Measurements from ENCODE around the gene SPDEF. TPM values are rescaled to one million over a fixed set of nuclear protein-coding genes. Genes with fewer than 3 reads are reported as not detected.

The SPDEF gene
- total RNA-seq, 4 donors from 2014 or later = 9.0 to 57.3 (median 31.5) TPM

DNA sequence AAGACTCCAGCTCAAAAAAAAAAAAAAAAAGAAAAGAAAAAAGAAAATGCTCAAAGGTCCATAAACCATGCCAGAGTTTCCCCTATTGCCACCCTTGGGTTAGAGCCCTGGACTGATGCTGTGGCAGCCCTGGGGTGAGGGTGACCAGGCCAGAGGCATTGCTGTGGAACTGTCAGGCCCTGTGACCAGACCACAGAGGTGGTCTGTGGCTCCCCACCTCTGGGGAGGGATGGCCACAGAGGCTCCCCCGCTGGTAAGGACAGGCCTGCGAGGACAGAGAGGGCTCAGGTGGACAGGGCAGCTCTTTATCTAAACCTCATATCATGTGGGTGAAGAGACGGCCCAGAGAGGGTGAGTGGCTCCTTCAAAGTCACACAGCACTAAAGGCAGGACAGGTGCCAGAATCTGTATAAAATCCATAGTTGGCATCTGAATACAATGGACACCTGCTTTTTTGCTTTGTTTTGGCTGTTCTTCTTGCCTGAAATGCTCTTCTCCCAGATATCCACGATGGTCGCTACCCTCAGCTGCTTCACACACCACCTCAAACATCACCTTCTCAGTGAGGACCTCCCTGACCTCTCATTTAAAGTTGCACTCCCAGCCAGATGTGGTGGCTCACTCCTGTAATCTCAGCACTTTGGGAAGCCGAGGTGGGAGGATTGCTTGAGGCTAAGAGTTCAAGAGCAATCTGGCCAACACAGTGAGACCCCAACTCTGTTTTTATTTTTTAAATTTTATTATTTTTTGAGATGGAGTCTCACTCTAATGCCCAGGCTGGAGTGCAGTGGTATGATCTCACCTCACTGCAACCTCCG, 22.5 kb upstream of the SPDEF start:
- TF ChIP-seq POLR2AphosphoS5 (IDR thresholded peaks at IDR 0.05) = no peak
- no peak for TF ChIP-seq POLR2A (IDR thresholded peaks at IDR 0.05)
- TF ChIP-seq CTCF (IDR thresholded peaks at IDR 0.05) = no peak
- no peak for TF ChIP-seq EP300 (IDR thresholded peaks at IDR 0.05; ENCODE audit: low read depth)
- Histone ChIP-seq H3K4me1 (peaks cover 0 to under 1% (median 0%) of the 10 kb centered on the region in 4 donors), H3K4me3 (no peak overlapping the region), H3K27ac (no peak overlapping the region), H3K9me3 (no peaks in the 10 kb centered on the region), H3K27me3 (no peaks in the 10 kb centered on the region), H3K36me3 (no peaks in the 10 kb centered on the region)
- in situ Hi-C loops (cut with MboI; ENCODE audit: low pct_ligation_motif_present in 1 of 4, low pct_unique_long_range_greater_than_20kb in 1 of 4, low sequenced_read_pairs in 3 of 4) (no loop called here), intact Hi-C loops (cut with DNase I; ENCODE audit: low total_unique reads) (no loop called here)
- 86% methylated on average over 7 of the region's 7 CpGs; no CpG with 5 or more reads in 1 of the 2 donors for WGBS, 2 donors (ENCODE audit: low coverage in 1 of 2)
- DNase-seq = no peak

GRCh38 chr6:34576286-34576955, 20.3 kb upstream of the SPDEF start:
- Histone ChIP-seq H3K4me3 (no peak overlapping the region), H3K36me3 (no peaks in the 10 kb centered on the region), H3K27me3 (peaks cover 5% of the 10 kb centered on the region), H3K9me3 (no peaks in the 10 kb centered on the region), H3K4me1 (peaks cover 0 to 4% (median 0%) of the 10 kb centered on the region in 4 donors), H3K27ac (no peak overlapping the region)
- TF ChIP-seq CTCF (IDR thresholded peaks at IDR 0.05) = no peak
- no peak for TF ChIP-seq POLR2A (IDR thresholded peaks at IDR 0.05)
- no peak for TF ChIP-seq EP300 (IDR thresholded peaks at IDR 0.05; ENCODE audit: low read depth)
- TF ChIP-seq POLR2AphosphoS5 (IDR thresholded peaks at IDR 0.05) = no peak
- no peak for DNase-seq
- 0 to 86% methylated on average over 1 to 18 of the region's 18 CpGs for WGBS, 2 donors (ENCODE audit: low coverage in 1 of 2)
- intact Hi-C loops (cut with DNase I; ENCODE audit: low total_unique reads) (no loop called here), in situ Hi-C loops (cut with MboI; ENCODE audit: low pct_ligation_motif_present in 1 of 4, low pct_unique_long_range_greater_than_20kb in 1 of 4, low sequenced_read_pairs in 3 of 4) (no loop called here)

DNA sequence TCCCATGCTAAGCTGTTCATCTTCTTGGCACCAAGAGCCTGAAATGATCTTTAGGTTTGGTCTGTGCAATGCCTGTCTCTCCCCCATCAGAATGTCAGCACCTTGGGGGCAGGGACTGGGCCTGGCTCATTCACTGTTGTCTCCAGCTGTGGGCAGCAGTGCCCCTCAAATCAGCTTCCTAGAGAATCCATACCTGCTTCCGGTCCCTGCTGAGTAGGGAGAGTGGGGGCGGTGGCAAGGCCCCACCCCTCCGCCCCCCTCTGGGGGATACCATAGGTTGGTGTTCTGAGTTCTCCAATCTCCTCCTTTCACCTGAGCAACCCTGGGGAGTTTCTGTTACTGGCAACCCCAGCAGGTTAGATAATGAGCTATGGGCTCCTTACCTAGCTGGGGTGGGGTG, 19.2 kb upstream of the SPDEF start:
- H3K9me3 ChIP-seq = no peaks in the 10 kb centered on the region
- peaks cover 5% of the 10 kb centered on the region for H3K27me3 ChIP-seq
- in situ Hi-C loops (cut with MboI; ENCODE audit: low pct_ligation_motif_present in 1 of 4, low pct_unique_long_range_greater_than_20kb in 1 of 4, low sequenced_read_pairs in 3 of 4) (no loop called here), intact Hi-C loops (cut with DNase I; ENCODE audit: low total_unique reads) (no loop called here)
- no peak for DNase-seq
- peaks cover 0 to 4% (median under 1%) of the 10 kb centered on the region in 4 donors for H3K4me1 ChIP-seq
- 88% methylated on average over 3 of the region's 3 CpGs; no CpG with 5 or more reads in 1 of the 2 donors for WGBS, 2 donors (ENCODE audit: low coverage in 1 of 2)
- no peaks in the 10 kb centered on the region for H3K36me3 ChIP-seq
- no peak overlapping the region for H3K27ac ChIP-seq
- TF ChIP-seq POLR2AphosphoS5 (IDR thresholded peaks at IDR 0.05) = no peak
- TF ChIP-seq EP300 (IDR thresholded peaks at IDR 0.05; ENCODE audit: low read depth) = no peak
- no peak for TF ChIP-seq CTCF (IDR thresholded peaks at IDR 0.05)
- no peak for TF ChIP-seq POLR2A (IDR thresholded peaks at IDR 0.05)
- no peak overlapping the region for H3K4me3 ChIP-seq

DNA sequence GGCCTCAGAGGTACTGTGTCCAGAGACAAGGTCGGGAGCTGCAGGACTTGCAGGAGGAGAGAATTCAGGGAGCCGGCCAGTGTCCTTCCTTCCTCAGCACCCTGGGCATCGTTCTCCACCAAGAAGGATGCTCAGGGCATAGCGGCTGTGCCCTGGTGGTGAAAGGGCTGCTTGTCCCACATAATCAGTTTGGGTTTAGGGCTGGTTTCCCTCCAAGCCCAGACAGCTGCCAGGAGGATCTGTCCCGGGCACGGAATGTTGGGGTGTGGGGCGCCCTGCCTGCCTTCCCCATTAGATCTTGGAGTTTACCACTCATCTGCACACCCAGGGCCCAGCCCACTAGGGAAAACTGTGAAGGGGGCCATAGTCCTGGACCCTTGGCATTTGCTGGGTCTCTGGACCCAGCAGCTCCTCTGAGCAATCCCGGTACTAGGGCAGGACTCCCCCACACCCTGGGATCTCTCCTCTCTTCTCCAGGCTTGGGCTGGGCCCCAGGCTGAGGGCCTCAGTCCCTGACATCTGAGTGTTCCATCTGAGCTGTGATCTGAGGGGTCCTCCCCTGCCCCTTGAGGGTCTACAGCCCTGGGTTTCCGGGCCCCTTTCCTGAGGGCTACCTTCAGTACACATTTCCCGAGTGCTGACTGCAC, 18.6 kb upstream of the SPDEF start:
- no peak for DNase-seq
- in situ Hi-C loops (cut with MboI; ENCODE audit: low pct_ligation_motif_present in 1 of 4, low pct_unique_long_range_greater_than_20kb in 1 of 4, low sequenced_read_pairs in 3 of 4) (no loop called here), intact Hi-C loops (cut with DNase I; ENCODE audit: low total_unique reads) (no loop called here)
- Histone ChIP-seq H3K4me3 (no peak overlapping the region), H3K4me1 (peaks cover 0 to 7% (median 2%) of the 10 kb centered on the region in 4 donors), H3K36me3 (no peaks in the 10 kb centered on the region), H3K27me3 (peaks cover 9% of the 10 kb centered on the region), H3K9me3 (no peaks in the 10 kb centered on the region), H3K27ac (no peak overlapping the region)
- WGBS, 2 donors (ENCODE audit: low coverage in 1 of 2) = 81% methylated on average over 10 of the region's 10 CpGs; no CpG with 5 or more reads in 1 of the 2 donors
- TF ChIP-seq POLR2AphosphoS5 (IDR thresholded peaks at IDR 0.05) = no peak
